HepG2 (cell line): ENCODE results near the gene PDSS2. TPM values are rescaled to one million over a fixed set of nuclear protein-coding genes. Genes with fewer than 3 reads are reported as not detected.

Experiments used
- ATAC-seq: fragments of 200-7000 bp; cut with Tn5 transposase; 3 replicates; pipeline ENCODE4 v1.9.1; 2020; ENCODE audit warnings: mild to moderate bottlenecking, moderate library complexity
- BruUV-seq: library from RNA; stranded (reverse); fragments of 400-500 nt; replicated peaks from 2 replicates; lab custom pipeline; 2021; lab: Mats Ljungman, UMichigan
- CTCF ChIA-PET: fragments of 300-600 bp; formaldehyde crosslinking; extraction: SDS; loops from one replicate; lab custom pipeline; 2021; ENCODE audit warnings: low total read pairs, inconsistent platforms, low intra/inter-chr PET ratio; lab: Yijun Ruan, JAX
- POLR2A ChIA-PET: fragments of 350-600 bp; sonication (Branson Sonifier 250); formaldehyde crosslinking; loops from one replicate; lab custom pipeline; 2020; ENCODE audit warnings: antibody characterized with exemption, inconsistent platforms; lab: Yijun Ruan, JAX
- DNase-seq: peaks from one replicate; pipeline ENCODE4 v3.0.0-alpha.2; 2015; ENCODE audit warnings: low spot score
- FAIRE-seq: peaks from 3 replicates; lab custom pipeline; 2011; peaks lifted over from hg19 to GRCh38; lab: Jason Lieb, UNC
- H2AFZ ChIP-seq: one replicate; pipeline ENCODE4 v1.6.1; 2011; ENCODE audit warnings: low read length, inconsistent platforms
- H3K27ac ChIP-seq: fragments of 300-600 bp; 3 replicates; pipeline ENCODE4 v1.8.0; 2011; ENCODE audit warnings: mixed run types, mild to moderate bottlenecking, mixed read lengths, low read length, inconsistent platforms; ENCODE audit not compliant: insufficient read depth; ENCODE audit errors: extremely low read length
- H3K27me3 ChIP-seq, 2 experiments: fragments of 200-600 bp in 1 of 2; 2 replicates in 1 of 2; 3 replicates in 1 of 2; pipeline versions ENCODE4 v1.6.0 to v1.8.0; 2011; ENCODE audit warnings: low read length in 2 of 2, mild to moderate bottlenecking in 2 of 2, moderate library complexity in 2 of 2, inconsistent platforms in 1 of 2; ENCODE audit not compliant: insufficient read depth in 2 of 2, control insufficient read depth in 1 of 2
- H3K36me3 ChIP-seq, 2 experiments: fragments of 200-600 bp in 1 of 2; replicated peaks in 1 of 2; 2 replicates in 1 of 2; 3 replicates in 1 of 2; pipeline versions ENCODE4 v1.5.1 to v1.8.0; 2011; ENCODE audit warnings: low read length in 2 of 2, inconsistent platforms in 1 of 2; ENCODE audit not compliant: insufficient read depth in 2 of 2, control insufficient read depth in 1 of 2
- H3K4me1 ChIP-seq: 2 replicates; pipeline ENCODE4 v1.5.1; 2012; ENCODE audit warnings: low read length, inconsistent platforms; ENCODE audit not compliant: insufficient read depth
- H3K4me2 ChIP-seq: 2 replicates; pipeline ENCODE4 v1.6.0; 2011; ENCODE audit warnings: low read depth, low read length, inconsistent platforms
- H3K4me3 ChIP-seq, 3 experiments: fragments of 200-600 bp in 1 of 3; sonication (generic), shearing (Covaris generic) in 1 of 3; replicated peaks in 1 of 3; 2 replicates each; pipeline ENCODE4 v1.5.1; 2011 to 2016; ENCODE audit warnings: low read length in 3 of 3, inconsistent platforms in 2 of 3, low read depth in 2 of 3, mild to moderate bottlenecking in 2 of 3, control low read depth in 1 of 3, mixed read lengths in 1 of 3; ENCODE audit not compliant: insufficient read depth in 1 of 3
- H3K79me2 ChIP-seq: one replicate; pipeline ENCODE4 v1.6.1; 2011; ENCODE audit warnings: low read length, inconsistent platforms; ENCODE audit not compliant: insufficient read depth
- H3K9ac ChIP-seq: 2 replicates; pipeline ENCODE4 v1.6.0; 2011; ENCODE audit warnings: mild to moderate bottlenecking, low read depth, low read length, inconsistent platforms; ENCODE audit not compliant: insufficient read depth
- H3K9me3 ChIP-seq: 2 replicates; pipeline ENCODE4 v1.5.1; 2012; ENCODE audit warnings: mild to moderate bottlenecking, low read length
- H4K20me1 ChIP-seq: 2 replicates; pipeline ENCODE4 v1.6.0; 2011; ENCODE audit warnings: inconsistent platforms, mild to moderate bottlenecking, low read length, moderate library complexity; ENCODE audit not compliant: insufficient read depth
- HMGA1 ChIP-seq: sonication (generic); formaldehyde crosslinking; conservative IDR thresholded peaks from 2 replicates; pipeline ENCODE4 v1.4.0; 2020; ENCODE audit warnings: missing genetic modification reagents
- HOXD1 ChIP-seq: sonication (generic); formaldehyde crosslinking; IDR thresholded peaks from 2 replicates; pipeline ENCODE4 v1.5.0; 2020; ENCODE audit warnings: missing genetic modification reagents
- JUN ChIP-seq: sonication (generic); formaldehyde crosslinking; IDR thresholded peaks from 2 replicates; pipeline ENCODE4 v1.4.0; 2020; ENCODE audit warnings: mild to moderate bottlenecking, missing genetic modification reagents
- MED1 ChIP-seq: sonication (generic); formaldehyde crosslinking; IDR thresholded peaks from 2 replicates; pipeline ENCODE4 v1.4.0; 2020; ENCODE audit warnings: missing genetic modification reagents
- POLR2G ChIP-seq: fragments of 200-400 bp; formaldehyde crosslinking; IDR thresholded peaks from 2 replicates; pipeline ENCODE4 v1.6.1; 2018; ENCODE audit warnings: mild to moderate bottlenecking, low read depth, low read length, moderate library complexity
- PRDM15 ChIP-seq: sonication (generic); formaldehyde crosslinking; IDR thresholded peaks from 2 replicates; pipeline ENCODE4 v1.4.0; 2020; ENCODE audit warnings: missing genetic modification reagents
- RBM39 ChIP-seq: fragments of 200-400 bp; formaldehyde crosslinking; IDR thresholded peaks from one replicate; pipeline ENCODE4 v1.6.1; 2018; ENCODE audit warnings: antibody characterized with exemption, mild to moderate bottlenecking, low read depth, low read length; ENCODE audit not compliant: poor library complexity, severe bottlenecking
- SNAPC2 ChIP-seq: sonication (generic); formaldehyde crosslinking; IDR thresholded peaks from 2 replicates; pipeline ENCODE4 v1.8.1; 2022; ENCODE audit warnings: mild to moderate bottlenecking, missing genetic modification reagents
- SOX13 ChIP-seq, 3 experiments: fragments of 450-650 bp in 1 of 3; sonication (generic) in 1 of 3; formaldehyde crosslinking in 1 of 3; IDR thresholded peaks in 2 of 3; conservative IDR thresholded peaks in 1 of 3; 2 replicates each; pipeline versions ENCODE4 v1.5.0 to v1.6.1; 2016 to 2020; ENCODE audit warnings: antibody characterized with exemption in 1 of 3, mild to moderate bottlenecking in 1 of 3, missing compliant biosample characterization in 1 of 3, missing genetic modification reagents in 1 of 3, moderate library complexity in 1 of 3
- TFDP2 ChIP-seq: sonication (generic); formaldehyde crosslinking; IDR thresholded peaks from 2 replicates; pipeline ENCODE4 v1.4.0; 2020; ENCODE audit warnings: missing genetic modification reagents
- ZNF564 ChIP-seq: sonication (generic); formaldehyde crosslinking; IDR thresholded peaks from 2 replicates; pipeline ENCODE4 v1.8.1; 2023; ENCODE audit warnings: mild to moderate bottlenecking, missing genetic modification reagents
- ZNF75D ChIP-seq: sonication (generic); formaldehyde crosslinking; IDR thresholded peaks from 2 replicates; pipeline ENCODE4 v1.8.1; 2023; ENCODE audit warnings: missing genetic modification reagents, mild to moderate bottlenecking, borderline replicate concordance
- ZNF83 ChIP-seq: sonication (generic); formaldehyde crosslinking; IDR thresholded peaks from 2 replicates; pipeline ENCODE4 v1.4.0; 2020; ENCODE audit warnings: missing genetic modification reagents, mild to moderate bottlenecking, borderline replicate concordance
- WGBS: methylation state at CpG from one replicate; pipeline ENCODE4 v1.1.6; 2017; ENCODE audit warnings: low lambda C conversion rate; 5-methylcytosine and 5-hydroxymethylcytosine counted together
- in situ Hi-C: cut with HindIII; loops from 2 replicates; pipeline ENCODE4 v1.10.0; 2017; ENCODE audit warnings: low pct_unique_long_range_greater_than_20kb; ENCODE audit not compliant: extremely low pct_ligation_motif_present
- intact Hi-C: fragments of 100-400 bp; cut with micrococcal nuclease; formaldehyde crosslinking; loops from one replicate; pipeline ENCODE4 v1.10.0; 2022; ENCODE audit not compliant: unreplicated experiment
- polyA plus RNA-seq, 8 experiments: library from polyadenylated mRNA; depleted of rRNA in 3 of 8; stranded (reverse) in 7 of 8; unstranded in 1 of 8; fragments of >200 nt; fragmentation: Illumina TruSeq in 4 of 8; extraction: Trizol in 4 of 8; gene quantifications; 2 replicates each; pipeline versions ENCODE4 v1.2.1 to v1.2.3, GENCODE V29; 2011 to 2016; ENCODE audit warnings: low read depth in 4 of 8, missing spikeins in 1 of 8, mixed read lengths in 1 of 8; ENCODE audit not compliant: insufficient read depth in 1 of 8
- total RNA-seq, 5 experiments: library from RNA; depleted of rRNA; stranded (reverse); fragments of >200 nt; fragmentation: Illumina TruSeq; extraction: Trizol; gene quantifications; 2 replicates each; pipeline ENCODE4 v1.2.3, GENCODE V29; 2016; ENCODE audit warnings: low read depth in 1 of 5

PDSS2 gene
- total and polyA plus RNA-seq, 2 of the 13 experiments (the other 11 are each of a cell fraction or from before 2014, with no cell fraction given) = 16.2 to 17.0 TPM

GRCh38 chr6:107342144-107342543 is 117.2 kb downstream of the PDSS2 start:
- H3K9ac ChIP-seq = no peak overlapping the region
- H3K79me2 ChIP-seq = no peaks in the 10 kb centered on the region
- in situ Hi-C loops = no loop called here
- no peak overlapping the region for H3K4me3 ChIP-seq
- CTCF ChIA-PET = no interaction called here
- H3K36me3 ChIP-seq = no peaks in the 10 kb centered on the region; a peak in 1 of 5 replicates
- H3K4me2 ChIP-seq = no peak overlapping the region
- no peak overlapping the region for H2AFZ ChIP-seq
- no peak for ATAC-seq
- WGBS = 95% methylated on average over 2 of the region's 2 CpGs
- no peak for FAIRE-seq
- no peaks in the 10 kb centered on the region for H3K27me3 ChIP-seq
- no TSS peak for BruUV-seq
- TF ChIP-seq ZNF75D (no peak), MED1 (CRISPR knock-in tag) (no peak), JUN (no peak), TFDP2 (CRISPR knock-in tag) (no peak), ZNF564 (CRISPR knock-in tag) (no peak), SOX13 (IDR thresholded peaks at IDR 0.05) (no peak), SOX13 (CRISPR knock-in tag; conservative IDR thresholded peaks at IDR 0.05 in 1 of 2, IDR thresholded peaks at IDR 0.05 in 1 of 2) (no peak), SNAPC2 (CRISPR knock-in tag) (no peak), HOXD1 (CRISPR knock-in tag) (no peak), RBM39 (no peak), HMGA1 (no peak), PRDM15 (CRISPR knock-in tag) (no peak), POLR2G (no peak), ZNF83 (CRISPR knock-in tag) (no peak)
- TF ChIP-seq, all 625 proteins: peak for 0
- no peaks in the 10 kb centered on the region for H3K9me3 ChIP-seq
- H3K4me1 ChIP-seq = peaks cover 8% of the 10 kb centered on the region
- H3K27ac ChIP-seq = no peak overlapping the region
- intact Hi-C loops = no loop called here
- POLR2A ChIA-PET = no interaction called here
- DNase-seq = no peak
- H4K20me1 ChIP-seq = no peaks in the 10 kb centered on the region
